GM06990 (cell line): ENCODE data around the gene PLEKHO1.

ENCODE experiments used
- DNase-seq: peaks from one replicate; pipeline ENCODE4 v3.0.0-alpha.2; 2011; ENCODE audit not compliant: insufficient read length; ENCODE audit errors: extremely low read depth
- H3K27me3 ChIP-seq: replicated peaks from 2 replicates; pipeline ENCODE4 v1.6.0; 2011; ENCODE audit warnings: low read length; ENCODE audit not compliant: control insufficient read depth, insufficient read depth
- H3K36me3 ChIP-seq: 2 replicates; pipeline ENCODE4 v1.5.1; 2011; ENCODE audit warnings: low read length; ENCODE audit not compliant: control insufficient read depth, insufficient read depth
- H3K4me3 ChIP-seq: replicated peaks from 2 replicates; pipeline ENCODE4 v1.5.1; 2011; ENCODE audit warnings: low read depth, mild to moderate bottlenecking, control low read depth, low read length
- TF ChIP-seq, protein P1 (sequence below): IDR thresholded peaks from 2 replicates; pipeline ENCODE4 v1.5.1; 2011; ENCODE audit warnings: low read length, control low read depth, mild to moderate bottlenecking, inconsistent platforms; ENCODE audit not compliant: insufficient read depth, poor library complexity, severe bottlenecking

Gene PLEKHO1

DNA sequence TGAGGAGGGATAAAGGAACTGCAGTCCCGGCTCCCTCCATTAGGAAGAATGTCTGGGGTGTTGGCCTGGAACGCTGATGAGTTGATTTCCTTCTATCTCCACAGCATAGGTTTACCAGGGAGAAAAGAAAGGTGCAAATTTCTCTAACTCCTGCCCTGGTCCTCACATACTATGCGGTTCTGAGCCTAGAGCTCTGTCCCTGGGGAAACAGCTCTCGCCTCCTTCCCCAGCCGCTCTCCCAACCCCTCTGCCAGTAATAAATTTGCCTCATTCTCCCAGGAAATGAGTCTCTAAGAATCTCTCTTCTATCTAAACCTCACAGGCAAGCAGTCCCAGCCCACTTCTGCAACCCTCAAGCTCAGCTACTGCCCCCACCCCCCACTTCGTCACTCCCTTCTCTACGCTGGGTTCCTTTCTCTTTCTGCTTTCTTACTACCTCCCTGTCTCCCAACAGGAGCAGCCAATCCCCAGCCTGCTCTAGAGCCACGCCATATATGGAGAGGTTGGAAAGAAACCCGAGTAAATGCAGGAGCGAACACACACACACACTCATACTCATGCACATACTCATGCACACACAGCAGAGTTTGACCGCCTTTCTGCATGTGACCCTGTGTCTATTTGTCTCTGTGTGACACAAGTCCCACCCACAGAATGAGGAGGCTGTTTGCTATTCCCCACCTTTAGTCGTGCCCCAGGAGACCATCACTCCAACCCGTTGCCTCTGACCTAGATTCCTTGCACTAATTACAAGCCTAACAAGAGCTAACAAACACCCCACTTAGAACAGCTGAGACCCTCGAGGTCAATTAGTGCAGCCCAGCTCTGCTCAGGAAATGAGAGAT lies 13.4 kb downstream of the PLEKHO1 start:
- Histone ChIP-seq H3K4me3 (peak overlapping the region; percentile 50), H3K27me3 (no peaks in the 10 kb centered on the region), H3K36me3 (peaks cover 9% of the 10 kb centered on the region)
- peak; percentile 81 for DNase-seq
- TF ChIP-seq, protein P1, sequence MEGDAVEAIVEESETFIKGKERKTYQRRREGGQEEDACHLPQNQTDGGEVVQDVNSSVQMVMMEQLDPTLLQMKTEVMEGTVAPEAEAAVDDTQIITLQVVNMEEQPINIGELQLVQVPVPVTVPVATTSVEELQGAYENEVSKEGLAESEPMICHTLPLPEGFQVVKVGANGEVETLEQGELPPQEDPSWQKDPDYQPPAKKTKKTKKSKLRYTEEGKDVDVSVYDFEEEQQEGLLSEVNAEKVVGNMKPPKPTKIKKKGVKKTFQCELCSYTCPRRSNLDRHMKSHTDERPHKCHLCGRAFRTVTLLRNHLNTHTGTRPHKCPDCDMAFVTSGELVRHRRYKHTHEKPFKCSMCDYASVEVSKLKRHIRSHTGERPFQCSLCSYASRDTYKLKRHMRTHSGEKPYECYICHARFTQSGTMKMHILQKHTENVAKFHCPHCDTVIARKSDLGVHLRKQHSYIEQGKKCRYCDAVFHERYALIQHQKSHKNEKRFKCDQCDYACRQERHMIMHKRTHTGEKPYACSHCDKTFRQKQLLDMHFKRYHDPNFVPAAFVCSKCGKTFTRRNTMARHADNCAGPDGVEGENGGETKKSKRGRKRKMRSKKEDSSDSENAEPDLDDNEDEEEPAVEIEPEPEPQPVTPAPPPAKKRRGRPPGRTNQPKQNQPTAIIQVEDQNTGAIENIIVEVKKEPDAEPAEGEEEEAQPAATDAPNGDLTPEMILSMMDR = no peak

DNA sequence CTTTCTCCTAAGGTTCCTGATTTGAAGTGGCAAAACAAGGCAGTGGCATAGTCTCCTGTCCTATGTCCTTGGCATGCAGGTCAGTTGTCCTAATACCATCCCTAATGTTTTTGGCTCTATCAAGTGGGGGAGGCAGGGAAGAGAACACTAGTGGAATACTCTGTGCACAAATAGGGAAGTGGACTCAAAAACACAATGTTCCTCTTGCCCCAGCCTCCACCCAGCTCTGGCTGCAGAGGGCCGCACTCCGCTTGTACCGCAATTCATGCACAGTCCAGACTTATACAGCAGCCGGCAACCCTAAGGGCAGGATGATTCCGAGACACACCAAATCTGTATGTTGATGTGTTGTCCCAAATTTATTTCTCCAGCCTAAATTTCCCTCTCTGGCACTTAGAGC lies 14.5 kb downstream of the PLEKHO1 start:
- H3K27me3 ChIP-seq = no peaks in the 10 kb centered on the region
- DNase-seq = no peak
- no peak overlapping the region for H3K4me3 ChIP-seq
- TF ChIP-seq, protein P1 = no peak
- H3K36me3 ChIP-seq = peaks cover 4% of the 10 kb centered on the region; the same call in 1 of the 2 replicates

DNA sequence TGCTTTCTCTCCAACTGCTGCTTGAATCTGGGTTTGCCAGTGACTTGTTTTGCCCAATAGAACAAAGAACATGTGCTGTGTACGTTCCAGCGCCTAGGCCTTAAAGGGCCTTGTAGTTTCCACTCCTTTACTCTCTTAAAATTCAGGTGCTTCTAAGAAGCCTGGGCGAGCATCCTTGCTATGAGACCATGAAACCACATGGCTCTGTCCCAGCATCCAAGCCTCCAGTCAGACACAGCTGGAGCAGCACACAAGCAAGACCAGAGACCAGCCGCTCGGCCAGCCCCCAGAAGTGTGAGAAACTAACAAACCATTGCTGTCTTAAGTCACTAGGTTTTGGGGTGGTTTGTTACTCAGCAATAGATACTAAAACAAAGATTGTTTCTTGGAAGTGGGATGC lies 15.1 kb downstream of the PLEKHO1 start:
- TF ChIP-seq, protein P1 = no peak
- DNase-seq = peak; percentile 37
- peaks cover 1% of the 10 kb centered on the region; the same call in 1 of the 2 replicates for H3K36me3 ChIP-seq
- H3K27me3 ChIP-seq = no peaks in the 10 kb centered on the region
- H3K4me3 ChIP-seq = no peak overlapping the region

DNA sequence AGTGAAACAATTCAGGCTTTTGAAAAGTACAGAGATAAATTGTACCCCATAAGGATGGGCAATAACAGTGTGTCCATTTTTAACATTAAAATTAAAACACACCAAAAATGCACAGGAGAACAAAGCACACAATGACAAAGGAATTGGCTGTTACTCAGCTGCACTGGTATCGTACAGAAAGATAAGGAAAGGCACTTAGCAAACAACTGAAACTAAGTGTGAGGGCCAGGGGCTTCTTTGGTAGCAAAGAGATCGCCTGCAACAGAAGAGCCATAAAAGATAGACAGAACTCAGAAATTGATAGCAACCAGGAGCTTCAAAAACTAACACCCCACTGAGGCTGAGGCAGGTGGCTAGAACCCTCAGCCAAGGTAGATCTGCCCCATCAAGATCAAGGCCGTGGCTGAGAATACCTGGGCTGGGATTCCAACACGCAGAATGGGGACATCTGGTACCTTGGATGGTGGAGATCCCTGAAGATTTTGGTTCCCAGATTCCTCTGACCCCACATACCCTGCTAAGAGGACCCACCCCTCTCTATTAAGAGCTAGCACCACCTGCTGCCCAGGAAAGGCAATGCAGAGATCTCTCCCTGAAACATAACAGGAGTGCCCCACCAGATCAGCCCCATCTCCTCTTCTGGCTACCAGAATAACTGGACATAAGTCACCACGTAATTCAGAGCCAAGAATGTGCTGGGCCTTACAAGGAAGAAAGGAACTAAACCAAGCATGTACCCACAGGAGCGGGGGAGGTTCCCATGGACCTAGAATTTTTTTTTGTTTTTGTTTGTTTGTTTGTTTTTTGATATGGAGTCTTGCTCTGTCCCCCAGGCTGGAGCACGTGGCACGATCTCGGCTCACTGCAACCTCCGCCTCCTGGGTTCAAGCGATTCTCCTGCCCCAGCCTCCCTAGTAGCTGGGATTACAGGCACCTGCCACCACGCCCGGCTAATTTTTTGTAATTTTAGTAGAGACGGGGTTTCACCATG lies 16.2 kb downstream of the PLEKHO1 start:
- no peaks in the 10 kb centered on the region for H3K36me3 ChIP-seq
- DNase-seq = peak; percentile 58
- no peak overlapping the region for H3K4me3 ChIP-seq
- no peaks in the 10 kb centered on the region for H3K27me3 ChIP-seq
- TF ChIP-seq, protein P1 = peak; percentile 88

DNA sequence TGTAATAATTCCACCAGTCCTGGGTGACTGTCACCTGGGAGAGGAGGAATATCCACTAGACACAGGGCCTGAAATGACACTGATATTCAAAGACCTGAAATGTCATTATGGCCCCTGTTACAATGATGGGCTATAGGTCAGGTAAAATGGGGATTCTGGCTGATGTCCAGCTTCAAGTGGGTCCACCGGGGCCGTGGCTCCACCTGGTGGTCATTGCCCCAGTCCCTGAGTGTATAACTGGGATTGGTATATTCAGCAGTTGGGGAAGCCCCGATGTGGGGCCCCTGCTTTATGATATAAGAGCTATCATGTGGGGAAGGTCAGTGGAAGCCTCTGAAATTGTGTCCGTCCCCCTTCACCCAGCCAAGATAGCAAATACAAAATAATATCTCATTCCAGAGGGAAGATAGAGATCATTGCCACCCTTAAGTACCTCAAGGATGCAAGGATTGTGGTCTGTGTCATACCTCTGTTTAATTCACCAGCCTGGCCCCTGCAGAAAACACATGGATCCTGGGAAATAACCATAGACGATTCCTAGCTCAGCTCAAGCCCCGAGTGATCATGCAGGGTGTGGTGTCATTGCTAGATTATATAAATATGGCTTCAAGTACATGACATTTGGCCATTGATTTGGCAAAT lies 19.4 kb downstream of the PLEKHO1 start:
- TF ChIP-seq, protein P1 = peak; percentile 85
- Histone ChIP-seq H3K27me3 (no peaks in the 10 kb centered on the region), H3K36me3 (no peaks in the 10 kb centered on the region), H3K4me3 (no peak overlapping the region)
- DNase-seq = peak; percentile 66
